Inflammatory macrophage treated with lipopolysaccharide for 4 hours (primary cell): Measurements from ENCODE around the gene XYLT2.

ENCODE experiments used
- DNase-seq: peaks from one replicate; pipeline ENCODE4 v3.0.0-alpha.2; 2020

The XYLT2 gene

GRCh38 chr17:50365649-50366393, 19.9 kb downstream of the XYLT2 start:
- DNase-seq: no peak

- DNase-seq: no peak
Measured at GRCh38 chr17:50367401-50367800, 21.5 kb downstream of the XYLT2 start.

- DNase-seq: no peak
Measured at GRCh38 chr17:50370052-50370451, 24.1 kb downstream of the XYLT2 start.

DNA sequence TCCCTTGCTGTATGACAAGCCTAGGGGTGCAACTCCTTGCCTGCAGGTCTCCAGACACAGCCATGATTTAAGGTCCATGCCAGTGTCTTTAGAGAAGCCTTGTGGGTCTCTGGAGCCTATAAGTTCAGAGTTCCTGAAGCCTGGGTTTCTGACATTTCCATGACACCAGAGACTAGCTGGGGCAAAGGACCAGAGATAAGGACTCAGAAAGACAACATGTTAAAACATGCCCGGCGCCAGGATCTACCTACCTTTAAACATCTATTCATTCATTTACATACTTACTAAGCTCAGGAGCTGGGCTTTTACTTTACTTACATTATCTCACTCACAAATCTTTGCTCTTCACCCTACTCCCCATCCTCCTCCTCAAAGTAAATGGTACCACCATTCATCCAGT, 25.6 kb downstream of the XYLT2 start:
- no peak for DNase-seq

GRCh38 chr17:50372222-50372757, 26.4 kb downstream of the XYLT2 start:
- DNase-seq: no peak

DNA sequence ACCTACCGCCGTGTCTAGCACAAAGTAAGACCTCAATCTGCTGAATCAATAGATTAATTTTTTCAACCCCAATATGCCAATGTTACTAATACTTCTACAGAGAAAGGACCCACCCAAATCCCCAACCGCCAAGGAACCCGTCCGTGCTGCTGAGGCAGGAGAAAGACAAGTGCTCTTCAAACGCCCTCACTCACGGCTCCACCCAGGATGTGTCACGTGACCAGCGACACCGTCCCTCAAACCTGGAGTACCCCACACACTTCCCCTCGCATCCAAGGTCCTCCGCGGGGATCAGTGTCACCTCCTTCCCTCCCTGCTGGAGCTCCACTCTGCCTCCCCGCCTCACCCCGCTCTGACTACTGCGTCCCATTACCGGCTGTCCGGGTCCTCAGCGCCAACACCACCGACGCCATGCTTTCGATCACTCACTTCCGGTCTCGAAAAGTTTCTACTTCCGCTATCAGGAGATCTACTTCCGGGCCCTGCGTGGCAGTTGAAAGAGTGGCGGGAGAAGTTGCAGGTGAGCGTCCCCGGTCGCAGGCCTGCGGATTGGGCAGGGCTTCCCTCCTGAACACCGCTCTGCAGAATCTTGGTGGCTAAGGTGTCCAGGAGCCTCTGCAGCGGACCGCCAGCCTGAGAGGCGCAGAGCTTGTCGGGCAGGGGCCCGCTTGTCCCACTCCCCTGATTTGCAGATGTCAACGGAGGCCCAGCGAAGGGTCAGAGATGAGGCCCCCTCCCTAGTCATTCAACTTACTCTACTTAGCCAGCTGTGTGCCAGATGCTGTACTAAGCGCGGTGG, 27.0 kb downstream of the XYLT2 start, which contains the start of the genes EME1 and MRPL27:
Gene EME1 (plus strand): TSS at position 472 of the 799 bp plus-strand sequence. CDS start 1,980 bp downstream, outside the sequence.
Gene MRPL27 (minus strand): TSS at position 427 of the 799 bp plus-strand sequence. CDS start 14 bp downstream, at position 413.
- peak; percentile 89 for DNase-seq

GRCh38 chr17:50373705-50374104, 27.8 kb downstream of the XYLT2 start:
- no peak for DNase-seq

GRCh38 chr17:50375858-50376538, 30.1 kb downstream of the XYLT2 start:
- no peak for DNase-seq

- no peak for DNase-seq
Measured at GRCh38 chr17:50379351-50380132, 33.6 kb downstream of the XYLT2 start.

DNA sequence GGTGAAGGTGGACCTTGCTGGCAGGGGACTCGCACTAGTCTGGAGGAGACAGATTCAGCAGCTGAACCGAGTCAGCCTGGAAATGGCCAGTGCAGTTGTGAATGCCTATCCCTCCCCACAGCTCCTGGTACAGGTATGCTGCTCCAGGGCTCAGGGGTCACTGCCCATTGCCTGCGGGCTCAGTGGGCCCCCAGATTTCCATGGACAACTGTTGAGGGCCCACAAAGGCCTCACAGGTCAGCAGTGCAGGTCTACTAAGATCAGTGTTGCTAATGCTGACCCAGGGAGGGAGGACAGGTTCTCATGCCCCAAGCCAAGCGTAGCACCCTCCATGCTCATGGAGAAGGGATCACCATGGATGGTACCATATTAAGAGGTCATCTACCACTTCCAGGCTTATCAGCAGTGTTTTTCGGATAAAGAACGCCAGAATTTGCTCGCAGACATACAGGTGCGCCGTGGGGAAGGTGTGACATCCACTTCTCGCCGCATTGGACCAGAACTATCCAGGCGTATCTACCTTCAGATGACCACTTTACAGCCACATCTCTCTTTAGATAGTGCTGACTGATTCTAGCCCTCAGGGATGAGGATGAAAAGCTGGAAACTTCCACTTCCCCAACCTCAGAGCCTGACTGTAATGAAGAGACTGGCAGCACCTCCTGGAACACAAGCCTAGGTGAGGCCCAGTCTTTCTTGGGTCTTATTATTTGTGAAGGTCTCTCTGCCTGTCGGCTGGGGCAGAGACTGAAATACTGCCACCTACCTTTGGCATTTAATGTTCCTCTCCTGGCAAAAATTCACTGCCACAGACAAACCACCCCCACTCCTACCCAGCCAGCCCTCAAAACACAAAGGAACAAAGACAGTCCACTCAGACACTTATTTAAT, 34.7 kb downstream of the XYLT2 start:
- no peak for DNase-seq

GRCh38 chr17:50381260-50381815, 35.4 kb downstream of the XYLT2 start:
- DNase-seq: no peak

- DNase-seq: no peak
Measured at GRCh38 chr17:50381920-50382319, 36.0 kb downstream of the XYLT2 start.

DNA sequence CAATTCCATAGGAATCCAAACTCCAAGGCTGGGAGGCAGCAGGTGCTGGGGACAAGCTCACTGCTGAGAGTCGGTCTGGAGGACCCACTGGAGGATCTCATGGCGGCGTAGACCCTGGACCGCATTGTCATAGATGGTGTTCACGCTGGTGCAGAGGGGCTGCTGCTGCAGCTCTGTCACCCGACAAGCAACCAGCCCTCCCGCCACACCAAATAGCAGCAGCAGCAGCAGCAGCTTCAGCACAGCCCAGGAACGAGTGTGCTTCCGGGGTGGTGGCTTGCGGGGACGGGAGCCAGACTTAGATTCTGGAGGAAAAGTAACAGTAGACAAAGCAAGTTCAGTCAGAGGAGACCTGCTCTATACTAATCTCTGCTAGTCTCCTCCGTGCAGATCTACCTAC, 37.0 kb downstream of the XYLT2 start:
- DNase-seq: no peak

DNA sequence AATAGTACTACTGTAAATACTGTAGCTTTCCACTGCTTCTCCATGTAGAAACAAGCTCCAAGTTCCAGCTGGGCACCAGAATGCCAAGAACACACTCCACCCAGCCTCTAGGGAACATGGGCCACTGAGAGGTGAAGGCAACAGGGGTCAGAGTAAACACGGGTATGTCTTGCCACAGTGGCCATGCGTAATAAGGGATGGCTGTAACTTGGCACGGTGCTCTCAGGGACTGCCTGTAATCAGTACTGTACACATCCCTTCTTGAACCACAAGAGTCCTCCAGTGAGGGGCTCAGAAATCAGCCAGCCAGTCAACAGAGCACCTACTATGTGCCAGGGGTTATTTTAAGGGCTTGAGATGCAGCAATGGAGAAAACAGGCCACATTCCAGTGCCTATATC, 40.6 kb downstream of the XYLT2 start:
- no peak for DNase-seq

GRCh38 chr17:50388728-50389127, 42.8 kb downstream of the XYLT2 start:
- no peak for DNase-seq

DNA sequence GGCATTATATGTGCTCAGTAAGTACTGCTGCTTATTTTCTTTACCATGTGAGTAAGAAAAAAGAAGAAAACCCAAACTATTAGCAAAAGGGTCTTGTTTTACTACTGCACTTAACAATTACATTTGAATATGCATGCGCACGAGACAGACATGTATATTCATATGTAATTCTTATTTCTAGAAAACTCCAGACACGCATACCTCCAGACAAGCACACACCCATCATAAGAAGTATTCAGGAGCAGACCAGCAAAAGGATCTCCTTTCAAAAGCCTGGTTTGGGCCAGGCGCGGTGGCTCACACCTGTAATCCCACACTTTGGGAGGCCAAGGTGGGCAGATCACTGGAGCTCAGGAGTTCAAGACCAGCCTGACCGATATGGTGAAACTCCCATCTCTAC, 43.6 kb downstream of the XYLT2 start:
- no peak for DNase-seq

GRCh38 chr17:50392621-50393020, 46.7 kb downstream of the XYLT2 start:
- no peak for DNase-seq

- no peak for DNase-seq
Measured at GRCh38 chr17:50393700-50394099, 47.8 kb downstream of the XYLT2 start.

GRCh38 chr17:50394711-50395110, 48.8 kb downstream of the XYLT2 start:
- no peak for DNase-seq

DNA sequence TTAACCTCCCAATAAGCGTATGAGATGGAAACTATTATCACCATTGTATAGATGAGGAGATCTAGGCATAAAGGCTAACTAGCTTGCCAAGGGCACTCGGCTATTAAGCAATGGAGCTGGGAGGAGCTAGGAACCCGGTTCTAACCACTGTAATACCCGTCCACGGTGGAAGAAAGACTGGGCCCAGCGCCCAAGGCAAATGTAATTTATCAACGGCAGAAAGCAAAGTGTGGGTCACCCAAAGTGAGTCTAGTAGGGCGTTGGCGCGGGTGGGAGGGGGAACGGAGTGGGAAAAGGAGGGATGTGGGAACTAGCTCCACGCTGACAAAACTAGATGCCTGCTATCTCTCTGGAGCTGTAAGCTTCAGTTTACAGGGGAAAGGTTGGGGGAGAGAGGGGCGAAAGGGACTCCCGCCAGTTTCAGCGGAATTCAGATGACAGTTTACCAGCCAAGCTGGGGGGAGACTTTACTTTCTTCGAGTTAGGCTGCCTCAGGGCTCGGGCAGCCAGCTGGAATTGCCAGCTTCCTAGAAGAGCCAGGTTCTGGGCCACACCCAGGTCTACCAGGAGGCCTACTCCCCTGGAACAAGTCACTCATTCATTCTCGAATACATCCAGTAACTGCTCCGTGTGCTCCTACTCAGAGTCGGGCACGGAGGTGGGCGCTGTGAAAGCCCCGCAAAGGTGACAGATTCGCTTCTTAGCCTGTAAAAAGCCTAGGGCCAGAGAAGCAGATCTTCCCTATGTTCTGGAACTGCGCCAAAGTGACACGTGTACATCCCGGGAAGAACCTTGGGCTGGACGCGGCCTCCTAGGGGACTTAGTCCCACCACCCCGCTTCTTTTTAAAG, 50.6 kb downstream of the XYLT2 start:
- peak; percentile 69 for DNase-seq
